Heart right ventricle (tissue), 16 donors: ENCODE measurements around the gene FSTL5. TPM values are rescaled to one million over a fixed set of nuclear protein-coding genes. Genes with fewer than 3 reads are reported as not detected.

Experiments
- ATAC-seq, 8 donors: fragments of 200-7000 bp; cut with Tn5 transposase; one replicate each; pipeline ENCODE4 v1.9.1; 2020; ENCODE audit warnings: mild to moderate bottlenecking in 8 of 8, moderate library complexity in 8 of 8, moderate number of reproducible peaks in 1 of 8
- DNase-seq, 2 donors: peaks; one replicate each; pipeline ENCODE4 v3.0.0-alpha.2; 2020
- H3K27ac ChIP-seq, 10 donors: fragments of 200-600 bp; sonication (generic) in 2 of 10; one replicate each; pipeline versions ENCODE4 v1.5.0 to v1.8.0; 2020 to 2022; ENCODE audit warnings: mild to moderate bottlenecking in 3 of 10
- H3K27me3 ChIP-seq, 7 donors: fragments of 200-600 bp; one replicate each; pipeline ENCODE4 v1.8.0; 2021 to 2022; ENCODE audit warnings: mild to moderate bottlenecking in 2 of 7
- H3K36me3 ChIP-seq, 9 donors: fragments of 200-600 bp; sonication (generic) in 1 of 9; one replicate each; pipeline versions ENCODE4 v1.5.0 to v1.8.0; 2020 to 2022; ENCODE audit warnings: mild to moderate bottlenecking in 2 of 9
- H3K4me1 ChIP-seq, 9 donors: fragments of 200-600 bp; sonication (generic) in 1 of 9; one replicate each; pipeline versions ENCODE4 v1.5.0 to v1.8.0; 2020 to 2022; ENCODE audit warnings: mild to moderate bottlenecking in 4 of 9
- H3K4me3 ChIP-seq, 10 donors: fragments of 200-600 bp; sonication (generic) in 2 of 10; one replicate each; pipeline versions ENCODE4 v1.5.0 to v1.8.0; 2020 to 2022; ENCODE audit warnings: mild to moderate bottlenecking in 7 of 10, moderate library complexity in 2 of 10
- H3K9me3 ChIP-seq, 11 donors: fragments of 200-600 bp in 10 of 11; sonication (generic) in 2 of 11; one replicate each; pipeline versions ENCODE4 v1.5.0 to v1.8.0; 2013 to 2022; ENCODE audit warnings: mild to moderate bottlenecking in 2 of 11, control low read depth in 1 of 11, moderate library complexity in 1 of 11
- WGBS, 2 donors: extraction: QIAGEN DNeasy Blood & Tissue Kit; methylation state at CpG; one replicate each; pipeline ENCODE4 v1.1.7; 2013; ENCODE audit warnings: inconsistent platforms in 1 of 2; 5-methylcytosine and 5-hydroxymethylcytosine counted together
- intact Hi-C, 10 donors: fragments of 100-400 bp; cut with DNase I; formaldehyde crosslinking; loops; one replicate each; pipeline versions ENCODE4 v1.11.1 to v1.14.2; 2022
- polyA plus RNA-seq, 2 donors: library from polyadenylated mRNA; stranded (reverse); fragments of 200-250 nt; gene quantifications; one replicate each; pipeline ENCODE4 v1.2.3, GENCODE V29; 2013
- total RNA-seq, 10 donors: library from RNA; stranded (reverse); fragmentation: NEBNext Ultra II Directional in 3 of 10; extraction: Animal tissue kit (Norgen Biotek cat#: 25700) in 3 of 10; gene quantifications; one replicate each; pipeline versions ENCODE4 v1.2.1 to v1.2.4, GENCODE V29; 2021 to 2023
- TF ChIP-seq, protein P1 (sequence below), 9 donors: fragments of 200-600 bp; sonication (generic) in 2 of 9; IDR thresholded peaks; one replicate each; pipeline versions ENCODE4 v1.5.0 to v1.8.0; 2021 to 2022; ENCODE audit warnings: antibody characterized with exemption in 9 of 9, mild to moderate bottlenecking in 5 of 9, moderate library complexity in 1 of 9
- donor health status: Arrhythmogenic right ventricular cardiomyopathy.
- donor health status: ischemic (EF 13 %, LVEDD 7.1; RV severe dilation, severe dysfunction).
- donor health status: healthy with polysubstance abuse.
- donor health status: DM: no; HTN: yes; CAD: no.
- donor health status: DM: no; HTN: no; CAD: no.
- donor health status: ischemic (EF 25% LVEDD 6.9; RV normal size, moderate dysfunction).
- donor health status: ischemic (EF 25% LVEDD 5.7; RV mildly dilated, moderate dysfunction).
- donor health status: healthy.
- donor health status: DM: yes; HTN: yes; CAD: no.
- donor health status: Ischemic cardiomyopathy.
- donor health status: ischemic (EF 35%, LVEDD 5.7; RV mildly dilated, moderate dysfunction).
- donor health status: nonischemic (EF 11% LVEDD 7.7; RV severe dilation, severe dysfunction).
- donor health status: DM: yes; HTN: yes; CAD: no.
- donor health status: PGD.
- donor health status: ischemic (EF 29% LVEDD 5.4; RV normal size, mild dysfunction).
- donor health status: nonischemic (EF 23%, LVEDD 6.1; RV moderate dilation, normal function).

The FSTL5 gene
- total and polyA plus RNA-seq, 12 donors = 0.01 TPM; not detected in 11

- WGBS, 2 donors = 67 to 79% methylated on average over 1 of the region's 1 CpG
- intact Hi-C loops = no loop called here
- no peak overlapping the region for H3K27ac ChIP-seq
- H3K4me3 ChIP-seq = no peak overlapping the region
- TF ChIP-seq, protein P1, sequence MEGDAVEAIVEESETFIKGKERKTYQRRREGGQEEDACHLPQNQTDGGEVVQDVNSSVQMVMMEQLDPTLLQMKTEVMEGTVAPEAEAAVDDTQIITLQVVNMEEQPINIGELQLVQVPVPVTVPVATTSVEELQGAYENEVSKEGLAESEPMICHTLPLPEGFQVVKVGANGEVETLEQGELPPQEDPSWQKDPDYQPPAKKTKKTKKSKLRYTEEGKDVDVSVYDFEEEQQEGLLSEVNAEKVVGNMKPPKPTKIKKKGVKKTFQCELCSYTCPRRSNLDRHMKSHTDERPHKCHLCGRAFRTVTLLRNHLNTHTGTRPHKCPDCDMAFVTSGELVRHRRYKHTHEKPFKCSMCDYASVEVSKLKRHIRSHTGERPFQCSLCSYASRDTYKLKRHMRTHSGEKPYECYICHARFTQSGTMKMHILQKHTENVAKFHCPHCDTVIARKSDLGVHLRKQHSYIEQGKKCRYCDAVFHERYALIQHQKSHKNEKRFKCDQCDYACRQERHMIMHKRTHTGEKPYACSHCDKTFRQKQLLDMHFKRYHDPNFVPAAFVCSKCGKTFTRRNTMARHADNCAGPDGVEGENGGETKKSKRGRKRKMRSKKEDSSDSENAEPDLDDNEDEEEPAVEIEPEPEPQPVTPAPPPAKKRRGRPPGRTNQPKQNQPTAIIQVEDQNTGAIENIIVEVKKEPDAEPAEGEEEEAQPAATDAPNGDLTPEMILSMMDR (IDR thresholded peaks at IDR 0.05) = no peak
- no peak for DNase-seq
- no peak for ATAC-seq
- H3K9me3 ChIP-seq = peaks cover 0 to 7% (median 0%) of the 10 kb centered on the region in 11 donors
- H3K36me3 ChIP-seq = no peaks in the 10 kb centered on the region
- no peaks in the 10 kb centered on the region for H3K4me1 ChIP-seq
- no peaks in the 10 kb centered on the region for H3K27me3 ChIP-seq
These were observed 638.7 kb downstream of the FSTL5 start for GRCh38 chr4:161525121-161525520.

GRCh38 chr4:161522031-161522430 is 641.8 kb downstream of the FSTL5 start:
- peaks cover 0 to 7% (median 0%) of the 10 kb centered on the region in 11 donors for H3K9me3 ChIP-seq
- ATAC-seq (peak in 2 of 8 donors; percentile 31 to 56), DNase-seq (no peak)
- intact Hi-C loops = no loop called here
- no peak overlapping the region for H3K27ac ChIP-seq
- no peak overlapping the region for H3K4me3 ChIP-seq
- 11 to 19% methylated on average over 3 of the region's 3 CpGs for WGBS, 2 donors
- no peaks in the 10 kb centered on the region for H3K4me1 ChIP-seq
- no peaks in the 10 kb centered on the region for H3K27me3 ChIP-seq
- H3K36me3 ChIP-seq = no peaks in the 10 kb centered on the region
- TF ChIP-seq, protein P1 (IDR thresholded peaks at IDR 0.05) = no peak

DNA sequence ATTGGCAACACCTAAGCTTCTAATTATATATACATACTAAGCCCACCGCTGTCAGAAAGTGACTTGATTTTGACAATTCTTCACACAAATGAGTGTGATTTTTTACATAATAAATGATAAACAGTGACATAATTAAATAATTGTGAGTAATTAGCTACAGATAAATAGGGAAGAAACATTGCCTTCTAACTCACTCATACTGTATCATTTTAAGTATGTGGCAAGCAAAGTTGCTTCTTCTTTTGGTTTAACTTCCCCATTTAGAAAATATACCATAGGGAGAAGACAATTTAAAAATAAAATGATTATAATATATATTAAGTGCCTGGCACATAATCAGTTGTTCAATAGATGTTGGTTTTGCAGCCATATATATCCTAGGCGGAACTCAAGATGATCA is 644.2 kb downstream of the FSTL5 start:
- TF ChIP-seq, protein P1 (IDR thresholded peaks at IDR 0.05) = no peak
- no peak overlapping the region for H3K27ac ChIP-seq
- no peaks in the 10 kb centered on the region for H3K36me3 ChIP-seq
- H3K4me1 ChIP-seq = no peaks in the 10 kb centered on the region
- H3K27me3 ChIP-seq = no peaks in the 10 kb centered on the region
- no peaks in the 10 kb centered on the region for H3K9me3 ChIP-seq
- ATAC-seq (no peak), DNase-seq (no peak)
- H3K4me3 ChIP-seq = no peak overlapping the region
- intact Hi-C loops = no loop called here
- 94 to 95% methylated on average over 2 of the region's 2 CpGs for WGBS, 2 donors

GRCh38 chr4:161517941-161518340 is 645.9 kb downstream of the FSTL5 start:
- DNase-seq (no peak), ATAC-seq (no peak)
- H3K4me3 ChIP-seq = no peak overlapping the region
- no peaks in the 10 kb centered on the region for H3K36me3 ChIP-seq
- H3K27ac ChIP-seq = no peak overlapping the region
- no peaks in the 10 kb centered on the region for H3K27me3 ChIP-seq
- TF ChIP-seq, protein P1 (IDR thresholded peaks at IDR 0.05) = no peak
- no peaks in the 10 kb centered on the region for H3K9me3 ChIP-seq
- 28 to 37% methylated on average over 3 of the region's 3 CpGs for WGBS, 2 donors
- no peaks in the 10 kb centered on the region for H3K4me1 ChIP-seq
- intact Hi-C loops = no loop called here
